ENCODE data around the gene ADSL. TPM values are rescaled to one million over a fixed set of nuclear protein-coding genes. Genes with fewer than 3 reads are reported as not detected.

The ADSL gene
- total RNA-seq, 6 experiments from 2014 or later, result 15.1 to 47.6 (median 24.9) TPM

- TF ChIP-seq, protein P1, sequence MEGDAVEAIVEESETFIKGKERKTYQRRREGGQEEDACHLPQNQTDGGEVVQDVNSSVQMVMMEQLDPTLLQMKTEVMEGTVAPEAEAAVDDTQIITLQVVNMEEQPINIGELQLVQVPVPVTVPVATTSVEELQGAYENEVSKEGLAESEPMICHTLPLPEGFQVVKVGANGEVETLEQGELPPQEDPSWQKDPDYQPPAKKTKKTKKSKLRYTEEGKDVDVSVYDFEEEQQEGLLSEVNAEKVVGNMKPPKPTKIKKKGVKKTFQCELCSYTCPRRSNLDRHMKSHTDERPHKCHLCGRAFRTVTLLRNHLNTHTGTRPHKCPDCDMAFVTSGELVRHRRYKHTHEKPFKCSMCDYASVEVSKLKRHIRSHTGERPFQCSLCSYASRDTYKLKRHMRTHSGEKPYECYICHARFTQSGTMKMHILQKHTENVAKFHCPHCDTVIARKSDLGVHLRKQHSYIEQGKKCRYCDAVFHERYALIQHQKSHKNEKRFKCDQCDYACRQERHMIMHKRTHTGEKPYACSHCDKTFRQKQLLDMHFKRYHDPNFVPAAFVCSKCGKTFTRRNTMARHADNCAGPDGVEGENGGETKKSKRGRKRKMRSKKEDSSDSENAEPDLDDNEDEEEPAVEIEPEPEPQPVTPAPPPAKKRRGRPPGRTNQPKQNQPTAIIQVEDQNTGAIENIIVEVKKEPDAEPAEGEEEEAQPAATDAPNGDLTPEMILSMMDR (IDR thresholded peaks at IDR 0.05), result no peak
- no peak for TF ChIP-seq POLR2A (IDR thresholded peaks at IDR 0.05)
- no peaks in the 10 kb centered on the region for H3K4me1 ChIP-seq
- WGBS (ENCODE audit: insufficient coverage, low coverage, low lambda C conversion rate, missing lambda C conversion rate), result 100% methylated on average over 5 of the region's 5 CpGs
- H3K27me3 ChIP-seq, result no peaks in the 10 kb centered on the region
- peaks cover 0 to 79% (median 36%) of the 10 kb centered on the region in 4 donors for H3K36me3 ChIP-seq
- ATAC-seq, result no peak
- H3K9me3 ChIP-seq, result no peaks in the 10 kb centered on the region
- no peak overlapping the region for H3K27ac ChIP-seq
- DNase-seq, result no peak
- intact Hi-C loops (cut with DNase I), result no loop called here
- H3K4me3 ChIP-seq, result no peak overlapping the region
Observed at GRCh38 chr22:40305625-40306024, 40.7 kb upstream of the ADSL start.

GRCh38 chr22:40308999-40309573, 37.2 kb upstream of the ADSL start:
- WGBS (ENCODE audit: insufficient coverage, low coverage, low lambda C conversion rate, missing lambda C conversion rate), result 70% methylated on average over 4 of the region's 6 CpGs
- no peak for ATAC-seq
- Histone ChIP-seq H3K27ac (no peak overlapping the region), H3K9me3 (no peaks in the 10 kb centered on the region), H3K36me3 (peaks cover 0 to 78% (median 36%) of the 10 kb centered on the region in 4 donors), H3K4me1 (peaks cover 0 to 7% (median 0%) of the 10 kb centered on the region in 4 donors), H3K4me3 (no peak overlapping the region), H3K27me3 (no peaks in the 10 kb centered on the region)
- DNase-seq, result no peak
- TF ChIP-seq, protein P1 (IDR thresholded peaks at IDR 0.05), result no peak
- TF ChIP-seq POLR2A (IDR thresholded peaks at IDR 0.05), result no peak
- intact Hi-C loops (cut with DNase I), result no loop called here

DNA sequence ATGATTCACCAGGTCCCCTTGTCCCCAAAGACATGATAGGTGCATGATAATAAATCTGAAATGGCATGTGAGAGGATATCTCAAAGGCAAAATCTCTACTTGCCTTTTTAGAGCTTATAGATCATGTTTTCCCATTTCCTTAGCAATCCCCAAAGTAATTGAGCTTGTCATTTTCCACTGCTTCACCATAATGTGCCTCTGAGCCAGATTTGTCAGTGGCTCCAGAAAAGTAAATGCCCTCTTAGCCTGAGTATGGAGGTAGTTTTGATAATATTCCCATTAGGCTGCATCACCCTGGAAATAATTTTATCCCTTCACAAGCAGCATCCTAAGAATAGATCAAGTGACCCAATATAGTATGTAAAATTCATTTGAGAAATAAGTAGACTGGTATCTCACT, 36.7 kb upstream of the ADSL start:
- ATAC-seq (no peak), DNase-seq (no peak)
- Histone ChIP-seq H3K27me3 (no peaks in the 10 kb centered on the region), H3K27ac (no peak overlapping the region), H3K36me3 (peaks cover 0 to 83% (median 38%) of the 10 kb centered on the region in 4 donors), H3K9me3 (no peaks in the 10 kb centered on the region), H3K4me3 (no peak overlapping the region), H3K4me1 (peaks cover 0 to 7% (median 0%) of the 10 kb centered on the region in 4 donors)
- TF ChIP-seq POLR2A (IDR thresholded peaks at IDR 0.05), result no peak
- TF ChIP-seq, protein P1 (IDR thresholded peaks at IDR 0.05), result no peak
- intact Hi-C loops (cut with DNase I), result no loop called here

- no peaks in the 10 kb centered on the region for H3K27me3 ChIP-seq
- DNase-seq (no peak), ATAC-seq (no peak)
- TF ChIP-seq, protein P1 (IDR thresholded peaks at IDR 0.05), result no peak
- TF ChIP-seq POLR2A (IDR thresholded peaks at IDR 0.05), result no peak
- H3K36me3 ChIP-seq, result peaks cover 0 to 87% (median 41%) of the 10 kb centered on the region in 4 donors
- intact Hi-C loops (cut with DNase I), result no loop called here
- no peak overlapping the region for H3K4me3 ChIP-seq
- H3K4me1 ChIP-seq, result peaks cover 0 to 7% (median 0%) of the 10 kb centered on the region in 4 donors
- WGBS (ENCODE audit: insufficient coverage, low coverage, low lambda C conversion rate, missing lambda C conversion rate), result 67% methylated on average over 9 of the region's 9 CpGs
- no peaks in the 10 kb centered on the region for H3K9me3 ChIP-seq
- H3K27ac ChIP-seq, result no peak overlapping the region
Observed at GRCh38 chr22:40310081-40310767, 36.1 kb upstream of the ADSL start.

Data from right lobe of liver (tissue), 6 donors.